C4-2B (cell line): ENCODE results near the gene HMG20B.

Experiments used
- H3K27ac ChIP-seq: fragments of 450-650 bp; 2 replicates; pipeline ENCODE4 v1.5.1; 2017
- CTCF ChIP-seq: fragments of 450-650 bp; conservative IDR thresholded peaks from 2 replicates; pipeline ENCODE4 v1.5.1; 2017; ENCODE audit warnings: mild to moderate bottlenecking
- ZFX ChIP-seq: fragments of 450-650 bp; IDR thresholded peaks from 2 replicates; pipeline ENCODE4 v1.6.1; 2017

The HMG20B gene

GRCh38 chr19:3608079-3608641 lies 35.4 kb downstream of the HMG20B start:
- no peak for TF ChIP-seq CTCF
- no peak overlapping the region for H3K27ac ChIP-seq

- TF ChIP-seq ZFX (no peak), CTCF (no peak)
- H3K27ac ChIP-seq: peak overlapping the region; percentile 57; the same call in 1 of the 2 replicates
Measured at GRCh38 chr19:3608750-3609322, 36.1 kb downstream of the HMG20B start.

- peak overlapping the region; percentile 57 for H3K27ac ChIP-seq
- TF ChIP-seq ZFX: no peak
- TF ChIP-seq CTCF: no peak
Measured at GRCh38 chr19:3609779-3610719, 37.3 kb downstream of the HMG20B start.

GRCh38 chr19:3610745-3611717 lies 38.3 kb downstream of the HMG20B start:
- peak overlapping the region; percentile 57; the same call in 1 of the 2 replicates for H3K27ac ChIP-seq
- no peak for TF ChIP-seq ZFX
- no peak for TF ChIP-seq CTCF

GRCh38 chr19:3611841-3612240 lies 39.1 kb downstream of the HMG20B start:
- no peak overlapping the region for H3K27ac ChIP-seq
- no peak for TF ChIP-seq ZFX
- TF ChIP-seq CTCF: no peak

- no peak overlapping the region for H3K27ac ChIP-seq
- TF ChIP-seq CTCF (no peak), ZFX (no peak)
Measured at GRCh38 chr19:3612330-3612729, 39.6 kb downstream of the HMG20B start.
